NCI-H128 (cell line): ENCODE data around the gene CNN3.

Experiments used
- DNase-seq: peaks from one replicate; lab custom pipeline; 2025; ENCODE audit not compliant: unreplicated experiment; lab: John Stamatoyannopoulos, UW

CNN3 gene

DNA sequence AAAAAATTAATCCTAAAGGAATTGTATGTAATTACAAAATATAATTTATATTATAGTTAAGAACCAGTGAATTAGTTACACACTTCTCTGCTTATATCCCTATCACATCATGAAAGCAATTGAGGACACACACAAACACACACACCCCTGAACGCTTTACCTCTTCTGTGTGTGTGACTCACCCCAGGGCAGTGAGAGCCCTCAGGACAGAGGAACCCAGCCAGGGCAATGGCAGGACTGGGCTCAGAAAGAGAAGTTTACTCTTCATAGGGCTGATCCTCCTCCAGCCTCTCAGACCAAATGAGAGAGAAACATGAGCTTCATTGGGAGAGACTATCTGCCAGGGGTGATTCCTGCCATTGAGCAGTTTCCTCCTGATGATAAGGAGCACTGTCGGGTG lies 68.6 kb downstream of the CNN3 start:
- no peak for DNase-seq

DNA sequence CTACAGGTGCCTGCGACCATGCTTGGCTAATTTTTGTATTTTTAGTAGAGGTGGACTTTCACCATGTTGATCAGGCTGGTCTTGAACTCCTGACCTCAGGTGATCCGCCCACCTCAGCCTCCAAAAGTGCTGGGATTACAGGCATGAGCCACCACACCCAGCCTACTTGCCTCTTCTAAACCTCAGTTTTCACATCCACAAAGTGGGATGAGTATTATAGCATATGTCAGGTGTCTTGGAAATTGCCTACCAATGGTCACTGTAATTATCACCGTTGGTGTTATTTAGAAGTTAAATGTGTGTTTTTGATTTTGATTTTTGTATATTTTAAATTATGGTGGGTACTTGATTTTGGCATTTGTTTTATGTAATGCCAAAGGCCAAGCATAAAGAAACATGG lies 70.0 kb downstream of the CNN3 start:
- DNase-seq: no peak

DNA sequence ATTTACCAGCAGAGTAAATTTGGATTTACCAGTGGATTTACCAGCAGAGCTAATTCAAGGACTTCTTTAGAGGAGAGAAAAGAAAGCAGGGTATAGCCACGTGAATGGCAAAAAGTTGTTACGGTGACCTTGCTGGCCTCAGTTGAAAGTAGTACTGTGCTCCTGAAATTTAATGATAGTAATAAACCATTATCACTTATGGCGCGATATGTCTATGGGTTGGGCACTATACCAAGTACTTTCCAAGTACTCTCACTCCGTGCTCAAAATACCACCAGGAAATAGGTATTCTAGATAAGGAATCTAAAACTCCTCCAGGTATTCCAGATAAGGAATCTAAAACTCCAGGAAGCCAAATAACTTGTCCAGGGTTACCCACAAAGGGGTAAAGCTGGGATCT lies 70.9 kb downstream of the CNN3 start:
- DNase-seq: no peak

DNA sequence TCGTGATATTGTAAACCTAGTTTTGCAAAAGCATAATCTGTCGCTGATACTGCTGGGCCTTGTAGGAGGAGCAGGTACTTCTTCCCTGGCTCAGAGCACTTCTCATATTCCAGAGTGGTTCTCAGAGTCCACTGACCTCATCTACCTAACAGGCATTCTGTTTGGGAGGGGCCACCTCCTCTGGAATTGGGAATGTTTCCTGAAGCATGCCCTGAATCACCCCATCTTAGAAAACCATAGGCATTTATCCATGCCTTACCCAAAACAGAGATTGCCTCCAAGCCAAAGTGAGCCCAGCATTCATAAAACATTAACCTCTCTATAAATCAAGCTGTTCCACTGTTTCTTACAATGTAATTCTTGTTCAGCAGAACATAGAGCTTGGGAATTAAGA lies 71.6 kb downstream of the CNN3 start:
- no peak for DNase-seq

DNA sequence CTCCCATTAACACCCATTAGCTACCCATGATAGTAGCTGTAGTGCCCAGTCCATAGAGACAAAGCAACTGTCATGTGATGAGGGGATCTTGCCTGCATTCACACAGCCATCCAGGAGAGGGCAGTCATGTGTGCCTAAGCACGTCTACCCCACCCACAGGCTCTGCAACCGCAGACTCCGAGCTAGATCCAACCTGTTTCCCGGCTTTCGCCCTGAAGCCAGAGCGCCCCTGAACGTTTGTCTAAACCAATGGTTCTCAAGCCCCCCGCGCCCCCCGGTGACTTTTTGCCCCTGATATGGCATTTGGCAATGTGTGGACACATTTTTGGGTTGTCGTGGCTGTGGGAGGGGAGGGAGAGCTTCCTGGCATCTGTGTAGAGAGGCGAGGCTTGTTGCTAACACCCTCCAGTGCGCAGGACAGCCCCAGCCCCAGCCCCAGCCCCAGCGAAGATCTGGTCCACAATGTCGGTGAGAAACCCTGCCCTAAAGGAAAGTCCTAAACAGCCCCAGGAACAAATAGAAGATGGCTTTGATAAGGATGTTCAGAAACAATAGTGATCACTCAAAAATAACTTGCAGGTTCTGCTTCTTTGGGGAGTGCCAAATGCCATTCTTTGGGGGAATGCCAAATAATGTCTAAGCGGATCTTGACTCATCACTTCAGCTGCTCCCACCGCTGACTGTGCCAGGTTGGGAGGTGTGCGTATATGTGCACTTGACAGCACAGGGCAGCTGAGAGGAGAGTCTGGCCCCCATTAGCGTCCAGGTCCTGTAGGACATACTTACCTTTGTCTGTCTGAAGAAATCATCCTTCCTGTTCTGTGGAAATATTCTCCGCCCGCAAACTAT lies 72.2 kb downstream of the CNN3 start:
- DNase-seq: peak; percentile 57

DNA sequence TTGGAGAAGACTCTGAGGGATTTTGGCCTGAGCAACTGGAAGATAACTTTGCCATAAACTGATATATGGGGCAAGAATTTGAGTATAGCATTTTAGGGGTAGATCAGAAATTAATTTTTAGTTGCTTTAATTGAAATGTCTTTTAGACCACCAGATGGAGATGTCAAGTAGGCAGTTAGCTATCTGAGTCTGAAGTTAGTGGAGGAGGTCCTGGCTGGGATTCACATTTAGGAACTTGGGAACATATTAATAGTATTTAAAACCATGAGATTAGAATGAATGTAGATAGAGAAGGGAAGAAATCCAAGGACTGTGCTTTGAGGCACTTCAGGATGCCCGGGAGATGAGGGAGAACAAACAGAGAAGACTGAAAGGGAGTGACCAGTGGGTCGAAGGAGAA lies 74.1 kb downstream of the CNN3 start:
- no peak for DNase-seq

DNA sequence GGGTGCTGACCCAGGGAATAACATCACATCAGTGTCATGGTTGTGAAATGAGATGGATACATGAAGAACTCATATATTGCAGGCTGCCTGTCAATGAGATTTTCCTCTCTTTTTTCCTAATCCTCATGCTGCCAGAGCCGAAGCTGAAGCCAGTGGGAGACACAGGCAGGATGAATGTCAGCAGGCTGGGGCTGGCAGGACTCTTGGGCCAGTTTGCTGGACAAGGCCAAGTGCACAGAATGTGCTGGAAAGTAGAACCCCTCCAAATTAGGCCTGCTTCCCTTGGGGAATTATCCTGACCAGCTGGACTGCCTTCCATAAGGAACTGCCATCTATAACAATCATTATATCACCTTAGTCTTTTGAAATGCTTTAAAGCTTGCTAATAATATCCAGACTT lies 75.3 kb downstream of the CNN3 start:
- DNase-seq: no peak
